ENCODE data around the gene PLA2G4E. TPM values are rescaled to one million over a fixed set of nuclear protein-coding genes. Genes with fewer than 3 reads are reported as not detected.

PLA2G4E gene
- total and polyA plus RNA-seq, 7 donors: 0.13 TPM; not detected in 6

DNA sequence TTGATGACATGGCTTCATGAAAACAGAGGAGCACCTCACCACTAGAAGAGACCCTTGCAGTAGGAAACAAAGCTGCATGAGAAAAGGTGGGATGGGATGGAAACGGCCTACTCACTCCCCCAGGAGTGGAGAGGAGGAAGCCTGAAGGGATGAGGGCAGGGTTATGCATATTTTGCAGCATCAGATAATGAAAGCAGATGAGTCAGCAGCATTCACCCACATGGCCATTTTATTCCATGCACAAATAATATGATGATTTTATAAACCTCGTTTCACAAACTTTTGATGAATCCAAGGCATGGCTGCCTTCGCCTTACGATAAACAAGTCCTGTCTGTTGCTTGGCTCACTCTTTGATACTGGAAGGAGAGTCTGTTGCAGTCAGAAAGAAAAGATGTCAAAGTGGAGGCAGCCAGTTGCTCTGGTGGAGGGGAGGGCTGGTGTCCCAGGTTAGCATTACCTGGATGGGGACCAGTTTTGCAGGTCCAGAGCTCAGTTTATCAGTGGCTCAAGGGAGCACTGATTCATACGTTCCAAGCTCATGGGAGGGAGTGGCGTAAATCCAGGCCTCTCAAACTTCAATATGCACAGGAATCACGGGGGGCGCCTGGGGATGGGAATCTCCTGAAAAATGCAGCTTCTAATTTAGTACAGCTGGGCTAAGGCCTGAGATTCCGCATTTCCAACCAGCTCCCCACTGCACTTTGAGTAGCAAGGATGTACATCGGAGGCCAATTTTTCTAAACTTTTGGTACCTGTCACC lies 39.3 kb downstream of the PLA2G4E start:
- Histone ChIP-seq H3K36me3 (no peaks in the 10 kb centered on the region), H3K27ac (no peak overlapping the region), H3K27me3 (no peaks in the 10 kb centered on the region), H3K4me3 (no peak overlapping the region), H3K4me1 (no peaks in the 10 kb centered on the region), H3K9me3 (no peaks in the 10 kb centered on the region)
- DNase-seq: peak; percentile 35
- TF ChIP-seq POLR2AphosphoS5 (IDR thresholded peaks at IDR 0.05) (no peak), EP300 (IDR thresholded peaks at IDR 0.05) (no peak), POLR2A (IDR thresholded peaks at IDR 0.05) (no peak)
- TF ChIP-seq, protein P1, sequence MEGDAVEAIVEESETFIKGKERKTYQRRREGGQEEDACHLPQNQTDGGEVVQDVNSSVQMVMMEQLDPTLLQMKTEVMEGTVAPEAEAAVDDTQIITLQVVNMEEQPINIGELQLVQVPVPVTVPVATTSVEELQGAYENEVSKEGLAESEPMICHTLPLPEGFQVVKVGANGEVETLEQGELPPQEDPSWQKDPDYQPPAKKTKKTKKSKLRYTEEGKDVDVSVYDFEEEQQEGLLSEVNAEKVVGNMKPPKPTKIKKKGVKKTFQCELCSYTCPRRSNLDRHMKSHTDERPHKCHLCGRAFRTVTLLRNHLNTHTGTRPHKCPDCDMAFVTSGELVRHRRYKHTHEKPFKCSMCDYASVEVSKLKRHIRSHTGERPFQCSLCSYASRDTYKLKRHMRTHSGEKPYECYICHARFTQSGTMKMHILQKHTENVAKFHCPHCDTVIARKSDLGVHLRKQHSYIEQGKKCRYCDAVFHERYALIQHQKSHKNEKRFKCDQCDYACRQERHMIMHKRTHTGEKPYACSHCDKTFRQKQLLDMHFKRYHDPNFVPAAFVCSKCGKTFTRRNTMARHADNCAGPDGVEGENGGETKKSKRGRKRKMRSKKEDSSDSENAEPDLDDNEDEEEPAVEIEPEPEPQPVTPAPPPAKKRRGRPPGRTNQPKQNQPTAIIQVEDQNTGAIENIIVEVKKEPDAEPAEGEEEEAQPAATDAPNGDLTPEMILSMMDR (IDR thresholded peaks at IDR 0.05): no peak
- intact Hi-C loops (cut with DNase I): no loop called here
- 87 to 88% methylated on average over 10 of the region's 10 CpGs for WGBS, 2 donors

- WGBS, 2 donors: 34 to 69% methylated on average over 7 of the region's 7 CpGs
- TF ChIP-seq POLR2AphosphoS5 (IDR thresholded peaks at IDR 0.05) (no peak), POLR2A (IDR thresholded peaks at IDR 0.05) (no peak), EP300 (IDR thresholded peaks at IDR 0.05) (no peak)
- TF ChIP-seq, protein P1 (IDR thresholded peaks at IDR 0.05): no peak
- Histone ChIP-seq H3K27ac (no peak overlapping the region), H3K9me3 (no peaks in the 10 kb centered on the region), H3K36me3 (no peaks in the 10 kb centered on the region), H3K4me1 (no peaks in the 10 kb centered on the region), H3K27me3 (no peaks in the 10 kb centered on the region), H3K4me3 (no peak overlapping the region)
- DNase-seq: peak; percentile 34
- intact Hi-C loops (cut with DNase I): no loop called here
Measured at GRCh38 chr15:41980654-41981323, 40.1 kb downstream of the PLA2G4E start.

GRCh38 chr15:41979493-41980266 lies 41.2 kb downstream of the PLA2G4E start:
- peak; percentile 33 for DNase-seq
- WGBS, 2 donors: 66 to 83% methylated on average over 5 of the region's 5 CpGs
- Histone ChIP-seq H3K9me3 (no peaks in the 10 kb centered on the region), H3K27ac (no peak overlapping the region), H3K36me3 (no peaks in the 10 kb centered on the region), H3K27me3 (no peaks in the 10 kb centered on the region), H3K4me1 (no peaks in the 10 kb centered on the region), H3K4me3 (no peak overlapping the region)
- intact Hi-C loops (cut with DNase I): no loop called here
- TF ChIP-seq, protein P1 (IDR thresholded peaks at IDR 0.05): no peak
- TF ChIP-seq EP300 (IDR thresholded peaks at IDR 0.05) (no peak), POLR2A (IDR thresholded peaks at IDR 0.05) (no peak), POLR2AphosphoS5 (IDR thresholded peaks at IDR 0.05) (no peak)

DNA sequence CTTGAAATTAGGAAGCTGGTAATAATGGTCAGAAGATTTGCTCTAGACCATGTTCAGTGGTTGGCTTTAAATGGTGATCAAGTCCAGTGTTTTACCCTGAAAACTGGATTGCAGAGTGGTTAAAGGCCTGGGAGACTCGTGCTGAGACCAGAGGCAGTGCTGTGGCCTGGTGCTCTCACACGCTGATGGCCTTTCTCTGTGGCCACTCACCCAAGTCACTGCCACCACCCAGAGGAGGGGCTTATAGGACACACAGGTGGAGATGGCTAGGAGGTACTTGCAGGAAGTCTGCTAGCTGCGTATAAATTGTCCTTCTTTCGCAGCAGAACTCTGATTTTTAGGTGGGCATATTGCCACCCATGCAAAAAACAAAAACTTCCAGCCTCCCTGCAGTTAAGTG lies 42.3 kb downstream of the PLA2G4E start:
- no peaks in the 10 kb centered on the region for H3K4me1 ChIP-seq
- H3K36me3 ChIP-seq: no peaks in the 10 kb centered on the region
- TF ChIP-seq EP300 (IDR thresholded peaks at IDR 0.05) (no peak), POLR2AphosphoS5 (IDR thresholded peaks at IDR 0.05) (no peak), POLR2A (IDR thresholded peaks at IDR 0.05) (no peak)
- TF ChIP-seq, protein P1 (IDR thresholded peaks at IDR 0.05): no peak
- no peaks in the 10 kb centered on the region for H3K9me3 ChIP-seq
- intact Hi-C loops (cut with DNase I): no loop called here
- no peak overlapping the region for H3K4me3 ChIP-seq
- H3K27ac ChIP-seq: no peak overlapping the region
- DNase-seq: no peak
- no peaks in the 10 kb centered on the region for H3K27me3 ChIP-seq
- 91 to 95% methylated on average over 4 of the region's 4 CpGs for WGBS, 2 donors
